OCI-LY1 (cell line): ENCODE measurements around the gene ZDBF2.

Experiments used
- CTCF ChIP-seq: fragments of 200-600 bp; sonication (generic), shearing (Covaris generic); IDR thresholded peaks from 2 replicates; pipeline ENCODE4 v1.5.1; 2017; ENCODE audit warnings: mild to moderate bottlenecking, antibody characterized with exemption, low read length, moderate library complexity, mixed read lengths
- EZH2 ChIP-seq: fragments of 200-600 bp; sonication (generic), shearing (Covaris generic); IDR thresholded peaks from 2 replicates; pipeline ENCODE4 v1.8.0; 2017; ENCODE audit warnings: borderline replicate concordance, mixed run types, mild to moderate bottlenecking, antibody characterized with exemption, low read length, moderate library complexity, mixed read lengths

- TF ChIP-seq CTCF (peak; percentile 54), EZH2 (no peak)
These were observed 14.1 kb upstream of the ZDBF2 start for GRCh38 chr2:206260188-206261012.
